Activated naive CD8-positive, alpha-beta T cell (primary cell): Measurements from ENCODE around the gene SLC6A4.
"Not testable (repeated sequence)": the region's sequence is repeated elsewhere in the genome, so short reads cannot be mapped to it uniquely, and the experiment has no call there.

Experiments
- H3K27ac Mint-ChIP-seq: one replicate; pipeline ENCODE4 v1.8.0; 2021; ENCODE audit warnings: mixed read lengths
- H3K27me3 Mint-ChIP-seq: one replicate; pipeline ENCODE4 v1.8.0; 2021; ENCODE audit warnings: mixed read lengths
- H3K36me3 Mint-ChIP-seq: one replicate; pipeline ENCODE4 v1.8.0; 2021; ENCODE audit warnings: mixed read lengths
- H3K4me1 Mint-ChIP-seq: one replicate; pipeline ENCODE4 v1.8.0; 2021; ENCODE audit warnings: low read depth, mixed read lengths
- H3K4me3 Mint-ChIP-seq: one replicate; pipeline ENCODE4 v1.8.0; 2021; ENCODE audit warnings: mild to moderate bottlenecking, mixed read lengths
- H3K9me3 Mint-ChIP-seq: one replicate; pipeline ENCODE4 v1.8.0; 2021; ENCODE audit warnings: low read depth, mixed read lengths

The SLC6A4 gene

GRCh38 chr17:30218799-30219198, 16.7 kb downstream of the SLC6A4 start:
- no peaks in the 10 kb centered on the region for H3K4me1 Mint-ChIP-seq
- no peaks in the 10 kb centered on the region for H3K27me3 Mint-ChIP-seq
- no peak overlapping the region for H3K27ac Mint-ChIP-seq
- no peak overlapping the region for H3K4me3 Mint-ChIP-seq
- H3K9me3 Mint-ChIP-seq = no peaks in the 10 kb centered on the region
- H3K36me3 Mint-ChIP-seq = no peaks in the 10 kb centered on the region

DNA sequence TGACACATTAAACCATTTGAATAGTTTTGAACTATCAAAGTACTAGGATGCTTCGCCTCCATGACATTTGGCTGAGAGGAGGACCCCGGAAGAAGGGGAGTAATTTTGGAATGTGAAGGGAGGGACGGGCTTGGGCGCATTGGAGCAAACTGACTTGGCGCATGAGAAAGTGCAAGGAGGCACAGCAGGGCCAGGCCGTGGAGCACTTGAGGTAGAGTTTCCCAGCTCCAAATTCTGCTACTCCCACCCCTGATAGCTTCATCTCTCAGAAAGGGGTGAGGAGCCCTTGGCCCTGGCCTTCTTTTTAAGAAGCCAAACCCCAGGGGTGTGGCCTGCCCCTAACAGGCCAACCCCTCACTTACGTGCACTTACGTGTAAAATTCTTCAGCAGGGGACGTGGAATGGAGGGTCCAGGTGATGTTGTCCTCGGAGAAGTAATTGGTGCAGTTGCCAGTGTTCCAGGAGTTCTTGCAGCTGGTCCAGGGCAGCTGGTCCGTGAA, 17.7 kb downstream of the SLC6A4 start:
- Mint-ChIP-seq H3K4me1 (no peaks in the 10 kb centered on the region), H3K36me3 (no peaks in the 10 kb centered on the region), H3K4me3 (no peak overlapping the region), H3K27me3 (no peaks in the 10 kb centered on the region), H3K9me3 (no peaks in the 10 kb centered on the region), H3K27ac (no peak overlapping the region)

DNA sequence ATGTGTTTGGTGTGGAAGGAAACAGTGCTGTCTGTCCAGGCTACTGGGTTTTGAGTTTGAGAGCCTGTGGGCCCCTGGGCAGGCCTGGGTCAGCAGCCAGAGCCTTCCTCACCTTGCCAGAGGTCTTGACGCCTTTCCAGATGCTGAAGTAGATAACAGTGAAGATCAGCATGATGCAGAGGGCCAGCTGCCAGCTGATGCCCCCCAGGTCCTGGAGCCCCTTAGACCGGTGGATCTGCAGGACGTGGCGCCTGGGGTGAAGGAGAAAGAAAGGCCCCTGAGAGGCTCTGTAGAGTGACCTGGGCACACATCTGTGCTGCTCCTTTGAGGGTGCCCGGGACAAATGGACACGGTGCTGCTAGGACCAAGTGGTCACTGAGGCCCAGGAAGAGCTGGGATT, 18.4 kb downstream of the SLC6A4 start:
- H3K4me3 Mint-ChIP-seq = no peak overlapping the region
- no peaks in the 10 kb centered on the region for H3K27me3 Mint-ChIP-seq
- H3K4me1 Mint-ChIP-seq = no peaks in the 10 kb centered on the region
- no peak overlapping the region for H3K27ac Mint-ChIP-seq
- H3K36me3 Mint-ChIP-seq = no peaks in the 10 kb centered on the region
- no peaks in the 10 kb centered on the region for H3K9me3 Mint-ChIP-seq

DNA sequence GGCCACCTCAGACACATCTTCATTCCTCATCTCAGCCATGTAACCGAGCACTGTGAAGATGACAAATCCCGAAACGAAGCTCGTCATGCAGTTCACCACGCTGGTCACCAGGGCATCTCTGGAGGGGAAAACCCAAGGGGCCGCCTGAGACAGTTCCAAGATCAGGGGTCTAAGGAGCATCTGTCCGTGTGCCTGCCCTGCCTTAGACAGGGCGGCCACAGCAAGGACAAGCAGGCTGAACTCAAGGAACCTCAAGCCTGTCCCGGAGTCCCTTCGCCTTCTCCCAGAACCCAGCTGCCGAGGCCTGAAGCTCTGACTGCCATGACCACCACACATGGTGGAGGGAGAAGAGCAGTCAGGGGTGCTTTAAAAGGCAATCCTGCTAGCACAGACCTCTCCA, 22.7 kb downstream of the SLC6A4 start:
- H3K27me3 Mint-ChIP-seq = peaks cover 4% of the 10 kb centered on the region
- H3K27ac Mint-ChIP-seq = no peak overlapping the region
- no peaks in the 10 kb centered on the region for H3K9me3 Mint-ChIP-seq
- H3K36me3 Mint-ChIP-seq = no peaks in the 10 kb centered on the region
- H3K4me1 Mint-ChIP-seq = no peaks in the 10 kb centered on the region
- H3K4me3 Mint-ChIP-seq = no peak overlapping the region

DNA sequence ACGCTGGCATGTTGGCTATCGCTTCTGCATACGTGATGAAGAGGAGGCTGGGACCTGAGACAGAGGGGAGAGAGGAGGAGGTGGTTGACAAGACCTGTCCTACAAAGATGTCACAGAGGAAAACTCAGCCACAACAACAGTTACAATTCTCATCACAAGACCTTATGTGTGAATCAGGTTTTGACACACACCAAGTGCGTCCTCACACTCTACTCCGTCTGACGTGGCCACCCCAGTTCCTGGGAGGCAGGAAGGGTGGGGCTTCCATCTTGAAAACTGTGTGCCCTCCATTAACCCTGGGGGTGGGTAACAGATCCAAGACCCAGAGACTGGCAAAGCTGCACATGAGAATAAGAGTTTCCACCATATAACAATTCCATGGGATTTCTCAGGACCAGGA, 24.1 kb downstream of the SLC6A4 start:
- Mint-ChIP-seq H3K27ac (no peak overlapping the region), H3K4me1 (no peaks in the 10 kb centered on the region), H3K4me3 (no peak overlapping the region), H3K36me3 (no peaks in the 10 kb centered on the region), H3K27me3 (peaks cover 5% of the 10 kb centered on the region), H3K9me3 (no peaks in the 10 kb centered on the region)

DNA sequence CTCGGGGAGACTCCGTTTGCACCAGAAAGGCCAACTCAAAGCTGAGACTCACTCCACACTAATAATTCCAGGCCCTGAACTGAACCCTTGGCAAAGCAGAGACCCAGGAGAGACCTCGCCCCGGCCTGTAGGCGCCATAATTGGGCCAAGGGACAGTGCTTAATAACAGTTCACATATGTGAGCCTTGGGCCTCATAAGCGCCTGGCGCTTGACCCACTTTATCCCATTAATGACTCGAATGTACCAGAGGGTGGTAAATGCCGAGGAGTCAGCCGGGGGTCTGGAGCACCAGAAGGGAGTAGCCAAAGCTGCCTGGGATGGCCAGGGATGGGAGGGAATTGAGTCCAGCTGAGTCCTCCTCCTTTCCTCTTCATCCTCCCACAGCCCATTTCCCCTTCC, 24.6 kb downstream of the SLC6A4 start:
- Mint-ChIP-seq H3K27ac (no peak overlapping the region), H3K27me3 (peaks cover 5% of the 10 kb centered on the region), H3K9me3 (no peaks in the 10 kb centered on the region), H3K4me1 (no peaks in the 10 kb centered on the region), H3K36me3 (no peaks in the 10 kb centered on the region), H3K4me3 (no peak overlapping the region)

DNA sequence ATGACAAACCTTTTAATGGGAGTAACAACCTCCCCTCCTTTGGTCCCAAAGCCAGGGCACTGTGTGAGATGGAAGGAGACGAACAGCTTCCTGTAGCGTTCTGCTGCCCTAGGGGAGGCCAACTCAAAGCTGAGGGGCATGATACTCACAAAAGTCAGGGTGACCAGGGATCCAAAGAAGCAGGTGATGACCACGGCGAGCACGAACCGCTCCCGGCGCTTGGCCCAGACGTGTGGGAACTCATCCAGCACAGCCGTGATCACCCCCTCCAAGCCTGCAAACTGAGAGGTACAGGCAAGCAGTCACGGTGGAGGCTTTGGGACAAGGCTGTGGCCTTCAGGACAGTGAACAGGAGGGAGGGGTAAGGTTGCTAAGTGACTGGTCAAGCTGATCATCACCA, 25.1 kb downstream of the SLC6A4 start:
- no peaks in the 10 kb centered on the region for H3K9me3 Mint-ChIP-seq
- no peak overlapping the region for H3K4me3 Mint-ChIP-seq
- peaks cover 5% of the 10 kb centered on the region for H3K27me3 Mint-ChIP-seq
- H3K27ac Mint-ChIP-seq = no peak overlapping the region
- H3K4me1 Mint-ChIP-seq = no peaks in the 10 kb centered on the region
- H3K36me3 Mint-ChIP-seq = no peaks in the 10 kb centered on the region

GRCh38 chr17:30209930-30210329, 25.6 kb downstream of the SLC6A4 start:
- H3K27ac Mint-ChIP-seq = no peak overlapping the region
- H3K4me3 Mint-ChIP-seq = no peak overlapping the region
- no peaks in the 10 kb centered on the region for H3K9me3 Mint-ChIP-seq
- H3K36me3 Mint-ChIP-seq = no peaks in the 10 kb centered on the region
- no peaks in the 10 kb centered on the region for H3K4me1 Mint-ChIP-seq
- peaks cover 5% of the 10 kb centered on the region for H3K27me3 Mint-ChIP-seq

DNA sequence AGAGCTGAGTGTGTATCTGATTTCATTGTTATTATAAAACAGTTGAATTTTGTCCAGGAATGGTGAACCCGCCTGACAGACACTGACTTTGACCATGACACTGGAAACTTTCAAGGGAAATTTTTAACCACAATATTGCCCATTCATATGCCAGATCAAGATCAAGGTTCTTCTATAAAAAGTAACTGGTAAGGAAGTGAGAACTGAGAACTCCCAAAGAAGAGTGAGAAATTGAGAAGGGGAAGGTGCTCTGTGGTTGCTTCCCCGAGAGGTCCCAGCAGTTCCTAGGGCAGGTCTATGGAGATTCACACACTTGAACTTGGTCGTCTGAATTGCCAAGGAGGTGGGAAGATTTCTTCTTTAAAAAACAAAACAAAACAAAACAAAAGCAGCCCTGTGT, 27.3 kb downstream of the SLC6A4 start:
- no peaks in the 10 kb centered on the region for H3K9me3 Mint-ChIP-seq
- no peak overlapping the region for H3K4me3 Mint-ChIP-seq
- no peak overlapping the region for H3K27ac Mint-ChIP-seq
- no peaks in the 10 kb centered on the region for H3K36me3 Mint-ChIP-seq
- peaks cover 6% of the 10 kb centered on the region for H3K27me3 Mint-ChIP-seq
- H3K4me1 Mint-ChIP-seq = no peaks in the 10 kb centered on the region

GRCh38 chr17:30207655-30208054, 27.8 kb downstream of the SLC6A4 start:
- Mint-ChIP-seq H3K4me3 (no peak overlapping the region), H3K27me3 (peaks cover 11% of the 10 kb centered on the region), H3K27ac (no peak overlapping the region), H3K36me3 (no peaks in the 10 kb centered on the region), H3K9me3 (no peaks in the 10 kb centered on the region), H3K4me1 (no peaks in the 10 kb centered on the region)

DNA sequence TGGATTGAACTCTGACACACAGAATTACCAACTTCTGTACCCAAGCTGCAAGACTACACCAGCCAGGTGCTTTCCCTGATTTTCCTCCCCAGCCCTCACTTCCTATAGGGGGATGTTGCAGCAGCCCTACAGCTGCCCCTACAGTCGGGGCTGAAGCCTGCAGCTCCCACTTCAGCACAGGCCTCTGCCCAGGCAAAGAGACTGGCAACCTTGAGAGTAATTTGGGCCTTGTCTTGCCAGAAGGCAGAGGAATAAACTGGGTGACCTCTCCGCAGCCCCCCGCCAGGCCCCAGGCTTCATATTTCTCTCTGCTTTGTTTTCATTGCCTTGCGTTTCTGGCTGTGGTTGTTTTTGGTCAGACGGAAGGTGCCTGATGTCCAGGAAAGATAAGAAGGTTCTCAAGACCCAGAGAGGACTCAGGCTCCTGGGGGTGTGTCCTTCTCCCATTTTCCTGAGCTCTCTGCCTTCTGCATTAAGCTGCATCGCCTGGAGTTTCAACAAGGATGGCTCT, 32.0 kb downstream of the SLC6A4 start:
- H3K27me3 Mint-ChIP-seq = peaks cover 14% of the 10 kb centered on the region

GRCh38 chr17:30200656-30201055, 34.8 kb downstream of the SLC6A4 start:
- H3K9me3 Mint-ChIP-seq, H3K4me3 Mint-ChIP-seq, H3K27ac Mint-ChIP-seq, H3K4me1 Mint-ChIP-seq, H3K27me3 Mint-ChIP-seq, H3K36me3 Mint-ChIP-seq: not testable (repeated sequence)

More for the DNA sequence above, 32.0 kb downstream of the SLC6A4 start:
- Mint-ChIP-seq H3K36me3 (no peaks in the 10 kb centered on the region), H3K4me1 (no peaks in the 10 kb centered on the region), H3K4me3 (no peak overlapping the region), H3K27ac (no peak overlapping the region), H3K9me3 (no peaks in the 10 kb centered on the region)

DNA sequence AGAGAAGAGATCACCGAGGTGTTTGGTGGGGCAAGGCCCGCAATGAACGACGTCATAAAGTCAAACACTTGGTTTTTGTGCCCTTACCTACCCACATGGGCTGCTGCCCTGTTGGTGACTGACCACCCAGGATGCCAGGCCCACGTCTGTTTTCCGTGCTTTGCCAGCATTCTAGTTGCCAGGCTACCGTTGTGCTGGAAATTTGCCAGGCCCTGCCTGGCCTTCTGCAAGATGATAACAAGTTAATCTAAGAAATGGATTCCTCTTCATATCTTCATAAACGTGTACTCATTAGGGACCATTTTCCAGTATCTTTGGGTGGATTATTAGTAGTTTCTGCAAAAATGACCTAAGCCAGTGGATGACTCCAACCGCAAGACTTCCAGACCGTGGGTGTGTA, 35.4 kb downstream of the SLC6A4 start:
- no peaks in the 10 kb centered on the region for H3K4me1 Mint-ChIP-seq
- H3K4me3 Mint-ChIP-seq = no peak overlapping the region
- H3K36me3 Mint-ChIP-seq = no peaks in the 10 kb centered on the region
- H3K27ac Mint-ChIP-seq = no peak overlapping the region
- peaks cover 9% of the 10 kb centered on the region for H3K27me3 Mint-ChIP-seq
- no peaks in the 10 kb centered on the region for H3K9me3 Mint-ChIP-seq

GRCh38 chr17:30199600-30199999, 35.9 kb downstream of the SLC6A4 start:
- H3K9me3 Mint-ChIP-seq = no peaks in the 10 kb centered on the region
- no peak overlapping the region for H3K4me3 Mint-ChIP-seq
- H3K27ac Mint-ChIP-seq = no peak overlapping the region
- H3K27me3 Mint-ChIP-seq = peaks cover 9% of the 10 kb centered on the region
- H3K36me3 Mint-ChIP-seq = no peaks in the 10 kb centered on the region
- no peaks in the 10 kb centered on the region for H3K4me1 Mint-ChIP-seq

DNA sequence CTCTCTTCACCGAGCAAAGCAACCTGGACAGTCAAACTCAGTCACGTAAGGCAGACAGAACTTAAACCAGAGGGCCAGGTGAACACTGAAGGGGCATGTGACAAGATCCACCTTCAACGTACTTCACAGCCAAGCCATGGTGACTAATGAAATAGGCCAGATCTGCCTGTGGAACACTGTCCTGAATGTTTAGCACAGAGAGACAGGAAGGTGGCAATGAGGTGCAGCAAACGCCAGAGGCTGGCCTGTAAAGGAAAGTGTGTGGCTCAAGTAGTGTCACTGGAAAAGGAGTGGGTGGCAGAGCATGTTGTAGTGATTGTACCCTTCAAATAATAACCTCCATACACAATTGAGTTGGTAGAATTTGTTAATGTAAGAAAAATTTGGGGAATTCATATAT, 38.1 kb downstream of the SLC6A4 start:
- H3K27me3 Mint-ChIP-seq = peaks cover 3% of the 10 kb centered on the region
- no peaks in the 10 kb centered on the region for H3K36me3 Mint-ChIP-seq
- H3K4me1 Mint-ChIP-seq = no peaks in the 10 kb centered on the region
- no peaks in the 10 kb centered on the region for H3K9me3 Mint-ChIP-seq
- no peak overlapping the region for H3K4me3 Mint-ChIP-seq
- H3K27ac Mint-ChIP-seq = no peak overlapping the region

GRCh38 chr17:30196504-30196903, 39.0 kb downstream of the SLC6A4 start:
- no peak overlapping the region for H3K27ac Mint-ChIP-seq

More at GRCh38 chr17:30196504-30196903, 39.0 kb downstream of the SLC6A4 start:
- H3K27me3 Mint-ChIP-seq = peaks cover 3% of the 10 kb centered on the region
- no peaks in the 10 kb centered on the region for H3K9me3 Mint-ChIP-seq
- H3K4me1 Mint-ChIP-seq = no peaks in the 10 kb centered on the region
- H3K4me3 Mint-ChIP-seq = no peak overlapping the region
- H3K36me3 Mint-ChIP-seq = no peaks in the 10 kb centered on the region
